ENCODE measurements around the gene ABCA5. TPM values are rescaled to one million over a fixed set of nuclear protein-coding genes. Genes with fewer than 3 reads are reported as not detected.

ABCA5 gene
- total and polyA plus RNA-seq, 4 donors = 4.8 to 76.3 (median 19.8) TPM

- DNase-seq (peak in 2 of 3 donors; percentile 30 to 32), ATAC-seq (ENCODE audit: insufficient read depth, low FRiP score) (no peak)
- Histone ChIP-seq H3K27me3 (ENCODE audit: control insufficient read depth in 3 of 3, insufficient read depth in 3 of 3, low read length in 2 of 3) (peaks cover 0 to 6% (median 3%) of the 10 kb centered on the region in 3 donors), H3K27ac (ENCODE audit: low read depth in 1 of 2, low read length in 1 of 2) (no peak overlapping the region), H3K9ac (ENCODE audit: insufficient read depth in 1 of 2, low read length in 2 of 2) (no peak overlapping the region), H3K4me1 (ENCODE audit: control insufficient read depth in 5 of 5, insufficient read depth in 5 of 5, low read length in 5 of 5) (no peaks in the 10 kb centered on the region), H3K36me3 (ENCODE audit: control insufficient read depth in 4 of 4, insufficient read depth in 4 of 4, low read length in 4 of 4) (no peaks in the 10 kb centered on the region), H3K9me3 (ENCODE audit: control insufficient read depth in 4 of 4, insufficient read depth in 3 of 4, low read length in 3 of 4) (no peaks in the 10 kb centered on the region), H3K4me3 (no peak overlapping the region)
- WGBS, 2 donors = 13 to 26% methylated on average over 2 of the region's 2 CpGs
- peak; percentile 23 for TF ChIP-seq CTCF (IDR thresholded peaks at IDR 0.05; ENCODE audit: control extremely low read depth, extremely low read depth)
Measured at GRCh38 chr17:69335058-69335457, 8.1 kb upstream of the ABCA5 start.

- Histone ChIP-seq H3K4me1 (ENCODE audit: control insufficient read depth in 5 of 5, insufficient read depth in 5 of 5, low read length in 5 of 5) (no peaks in the 10 kb centered on the region), H3K27me3 (ENCODE audit: control insufficient read depth in 3 of 3, insufficient read depth in 3 of 3, low read length in 2 of 3) (peaks cover 0 to 6% (median 3%) of the 10 kb centered on the region in 3 donors), H3K27ac (ENCODE audit: low read depth in 1 of 2, low read length in 1 of 2) (no peak overlapping the region), H3K4me3 (no peak overlapping the region), H3K9ac (ENCODE audit: insufficient read depth in 1 of 2, low read length in 2 of 2) (no peak overlapping the region), H3K36me3 (ENCODE audit: control insufficient read depth in 4 of 4, insufficient read depth in 4 of 4, low read length in 4 of 4) (no peaks in the 10 kb centered on the region), H3K9me3 (ENCODE audit: control insufficient read depth in 4 of 4, insufficient read depth in 3 of 4, low read length in 3 of 4) (no peaks in the 10 kb centered on the region)
- DNase-seq (no peak), ATAC-seq (ENCODE audit: insufficient read depth, low FRiP score) (no peak)
- no peak for TF ChIP-seq CTCF (IDR thresholded peaks at IDR 0.05; ENCODE audit: control extremely low read depth, extremely low read depth)
Measured at GRCh38 chr17:69333561-69333960, 6.6 kb upstream of the ABCA5 start.

- Histone ChIP-seq H3K9me3 (ENCODE audit: control insufficient read depth in 4 of 4, insufficient read depth in 3 of 4, low read length in 3 of 4) (no peaks in the 10 kb centered on the region), H3K4me3 (no peak overlapping the region), H3K27me3 (ENCODE audit: control insufficient read depth in 3 of 3, insufficient read depth in 3 of 3, low read length in 2 of 3) (peaks cover 0 to 6% (median 3%) of the 10 kb centered on the region in 3 donors), H3K9ac (ENCODE audit: insufficient read depth in 1 of 2, low read length in 2 of 2) (no peak overlapping the region), H3K36me3 (ENCODE audit: control insufficient read depth in 4 of 4, insufficient read depth in 4 of 4, low read length in 4 of 4) (no peaks in the 10 kb centered on the region), H3K27ac (ENCODE audit: low read depth in 1 of 2, low read length in 1 of 2) (no peak overlapping the region), H3K4me1 (ENCODE audit: control insufficient read depth in 5 of 5, insufficient read depth in 5 of 5, low read length in 5 of 5) (peaks cover 0 to 6% (median 0%) of the 10 kb centered on the region in 5 donors)
- DNase-seq = no peak
- 87 to 90% methylated on average over 2 of the region's 2 CpGs for WGBS, 2 donors
- TF ChIP-seq CTCF (IDR thresholded peaks at IDR 0.05; ENCODE audit: control extremely low read depth, extremely low read depth) = no peak
- no peak for ATAC-seq (ENCODE audit: insufficient read depth, low FRiP score)
Measured at GRCh38 chr17:69331756-69332155, 4.8 kb upstream of the ABCA5 start.
